Activated T-helper 17 cell treated with anti-CD3 and anti-CD28 coated beads, Interleukin-2, amount 50 U/mL, for 72 hours (primary cell): Measurements from ENCODE around the gene RIPOR3. TPM values are rescaled to one million over a fixed set of nuclear protein-coding genes. Genes with fewer than 3 reads are reported as not detected.
"Not testable (repeated sequence)": the region's sequence is repeated elsewhere in the genome, so short reads cannot be mapped to it uniquely, and the experiment has no call there.

Experiments used
- ATAC-seq: fragments of 150-1000 bp; cut with Tn5 transposase; replicated peaks from 2 replicates; pipeline ENCODE4 v1.10.0; 2021; ENCODE audit warnings: mild to moderate bottlenecking, moderate library complexity
- H3K27ac Mint-ChIP-seq: one replicate; pipeline ENCODE4 v1.8.0; 2022; ENCODE audit warnings: mixed read lengths
- H3K27me3 Mint-ChIP-seq: one replicate; pipeline ENCODE4 v1.8.0; 2022; ENCODE audit warnings: mixed read lengths
- H3K36me3 Mint-ChIP-seq: one replicate; pipeline ENCODE4 v1.8.0; 2022; ENCODE audit warnings: low read depth, mild to moderate bottlenecking, mixed read lengths
- H3K4me1 Mint-ChIP-seq: one replicate; pipeline ENCODE4 v1.8.0; 2022; ENCODE audit warnings: mixed read lengths
- H3K4me3 Mint-ChIP-seq: one replicate; pipeline ENCODE4 v1.8.0; 2022; ENCODE audit warnings: mild to moderate bottlenecking, mixed read lengths
- H3K9me3 Mint-ChIP-seq: one replicate; pipeline ENCODE4 v1.8.0; 2022; ENCODE audit warnings: mixed read lengths
- total RNA-seq, 2 donors: library from RNA; stranded (reverse); gene quantifications; one replicate each; pipeline ENCODE4 v1.2.3, GENCODE V29; 2022

RIPOR3 gene
- total RNA-seq, 2 donors from 2014 or later, result not detected

GRCh38 chr20:50701041-50701963 lies 10.0 kb upstream of the RIPOR3 start:
- Mint-ChIP-seq H3K4me3 (no peak overlapping the region), H3K27ac (no peak overlapping the region), H3K4me1 (no peaks in the 10 kb centered on the region), H3K27me3 (peaks cover 12% of the 10 kb centered on the region), H3K36me3 (no peaks in the 10 kb centered on the region), H3K9me3 (no peaks in the 10 kb centered on the region)
- ATAC-seq, result no peak

- H3K9me3 Mint-ChIP-seq, result no peaks in the 10 kb centered on the region
- H3K36me3 Mint-ChIP-seq, result no peaks in the 10 kb centered on the region
- peaks cover 17% of the 10 kb centered on the region for H3K27me3 Mint-ChIP-seq
- no peak overlapping the region for H3K27ac Mint-ChIP-seq
- no peak overlapping the region for H3K4me3 Mint-ChIP-seq
- H3K4me1 Mint-ChIP-seq, result no peaks in the 10 kb centered on the region
- no peak for ATAC-seq
These were observed 8.3 kb upstream of the RIPOR3 start for GRCh38 chr20:50699688-50700087.

GRCh38 chr20:50698255-50698654 lies 6.9 kb upstream of the RIPOR3 start:
- not testable (repeated sequence) for H3K4me3 Mint-ChIP-seq, H3K36me3 Mint-ChIP-seq, H3K4me1 Mint-ChIP-seq

GRCh38 chr20:50695135-50695872 lies 4.0 kb upstream of the RIPOR3 start:
- H3K36me3 Mint-ChIP-seq, result no peaks in the 10 kb centered on the region
- H3K9me3 Mint-ChIP-seq, result no peaks in the 10 kb centered on the region
- peaks cover 31% of the 10 kb centered on the region for H3K27me3 Mint-ChIP-seq
- no peak overlapping the region for H3K4me3 Mint-ChIP-seq
- H3K27ac Mint-ChIP-seq, result no peak overlapping the region
- no peak for ATAC-seq
- H3K4me1 Mint-ChIP-seq, result no peaks in the 10 kb centered on the region

More at GRCh38 chr20:50698255-50698654, 6.9 kb upstream of the RIPOR3 start:
- H3K27me3 Mint-ChIP-seq, result peaks cover 16% of the 10 kb centered on the region
- ATAC-seq, H3K9me3 Mint-ChIP-seq, H3K27ac Mint-ChIP-seq: not testable (repeated sequence)

- no peak for ATAC-seq
- Mint-ChIP-seq H3K4me1 (no peaks in the 10 kb centered on the region), H3K9me3 (no peaks in the 10 kb centered on the region), H3K4me3 (no peak overlapping the region), H3K36me3 (no peaks in the 10 kb centered on the region), H3K27ac (no peak overlapping the region), H3K27me3 (peaks cover 37% of the 10 kb centered on the region)
These were observed 3.2 kb upstream of the RIPOR3 start for GRCh38 chr20:50694379-50695134.

- Mint-ChIP-seq H3K27ac (no peak overlapping the region), H3K9me3 (no peaks in the 10 kb centered on the region), H3K36me3 (no peaks in the 10 kb centered on the region), H3K4me3 (no peak overlapping the region), H3K4me1 (no peaks in the 10 kb centered on the region), H3K27me3 (peaks cover 42% of the 10 kb centered on the region)
- ATAC-seq, result no peak
These were observed 1.7 kb upstream of the RIPOR3 start for GRCh38 chr20:50693001-50693400.

- no peaks in the 10 kb centered on the region for H3K4me1 Mint-ChIP-seq
- no peak overlapping the region for H3K4me3 Mint-ChIP-seq
- peaks cover 42% of the 10 kb centered on the region for H3K27me3 Mint-ChIP-seq
- no peak for ATAC-seq
- no peaks in the 10 kb centered on the region for H3K36me3 Mint-ChIP-seq
- H3K27ac Mint-ChIP-seq, result no peak overlapping the region
- H3K9me3 Mint-ChIP-seq, result no peaks in the 10 kb centered on the region
These were observed 1.2 kb upstream of the RIPOR3 start for GRCh38 chr20:50692552-50692933.

- Mint-ChIP-seq H3K4me3 (no peak overlapping the region), H3K27me3 (peaks cover 42% of the 10 kb centered on the region), H3K36me3 (no peaks in the 10 kb centered on the region), H3K4me1 (no peaks in the 10 kb centered on the region), H3K9me3 (no peaks in the 10 kb centered on the region), H3K27ac (no peak overlapping the region)
- no peak for ATAC-seq
These were observed 520 bp upstream of the RIPOR3 start for GRCh38 chr20:50691573-50692551.

- no peak overlapping the region for H3K4me3 Mint-ChIP-seq
- ATAC-seq, result no peak
- no peaks in the 10 kb centered on the region for H3K9me3 Mint-ChIP-seq
- no peaks in the 10 kb centered on the region for H3K36me3 Mint-ChIP-seq
- H3K27me3 Mint-ChIP-seq, result peaks cover 41% of the 10 kb centered on the region
- no peaks in the 10 kb centered on the region for H3K4me1 Mint-ChIP-seq
- no peak overlapping the region for H3K27ac Mint-ChIP-seq
These were observed 1.3 kb downstream of the RIPOR3 start for GRCh38 chr20:50689864-50690649.

GRCh38 chr20:50688256-50688975 lies 2.9 kb downstream of the RIPOR3 start:
- Mint-ChIP-seq H3K36me3 (no peaks in the 10 kb centered on the region), H3K27ac (no peak overlapping the region), H3K9me3 (no peaks in the 10 kb centered on the region), H3K4me1 (no peaks in the 10 kb centered on the region), H3K4me3 (no peak overlapping the region), H3K27me3 (peaks cover 34% of the 10 kb centered on the region)
- no peak for ATAC-seq

- no peak for ATAC-seq
- Mint-ChIP-seq H3K27ac (no peak overlapping the region), H3K4me3 (no peak overlapping the region), H3K27me3 (peaks cover 27% of the 10 kb centered on the region), H3K36me3 (no peaks in the 10 kb centered on the region), H3K9me3 (no peaks in the 10 kb centered on the region), H3K4me1 (no peaks in the 10 kb centered on the region)
These were observed 4.5 kb downstream of the RIPOR3 start for GRCh38 chr20:50686821-50687220.

- Mint-ChIP-seq H3K9me3 (no peaks in the 10 kb centered on the region), H3K36me3 (no peaks in the 10 kb centered on the region), H3K4me3 (no peak overlapping the region), H3K27me3 (peaks cover 2% of the 10 kb centered on the region), H3K4me1 (no peaks in the 10 kb centered on the region), H3K27ac (no peak overlapping the region)
- ATAC-seq, result no peak
These were observed 7.8 kb downstream of the RIPOR3 start for GRCh38 chr20:50683570-50683969.
